Body of pancreas (tissue), 4 donors: ENCODE data around the gene LMBRD2. TPM values are rescaled to one million over a fixed set of nuclear protein-coding genes. Genes with fewer than 3 reads are reported as not detected.

Experiments used
- ATAC-seq: fragments of 150-250 bp; one replicate; pipeline ENCODE4 v1.9.1; 2016
- DNase-seq, 4 donors: peaks; one replicate each; pipeline ENCODE4 v3.0.0-alpha.2; 2019
- H3K27ac ChIP-seq, 4 donors: fragments of 200-600 bp; sonication (generic); 1 replicate in 3 of 4; 2 replicates in 1 of 4; pipeline versions ENCODE4 v1.5.1 to v1.6.1; 2016 to 2019; ENCODE audit warnings: mild to moderate bottlenecking in 1 of 4, mixed read lengths in 1 of 4, moderate library complexity in 1 of 4
- H3K27me3 ChIP-seq, 2 donors: fragments of 200-600 bp; sonication (generic); one replicate each; pipeline ENCODE4 v1.6.0; 2016; ENCODE audit warnings: mild to moderate bottlenecking in 1 of 2
- H3K36me3 ChIP-seq, 2 donors: fragments of 200-600 bp; sonication (generic); replicated peaks in 1 of 2; 2 replicates each; pipeline ENCODE4 v1.5.1; 2016; ENCODE audit warnings: low read depth in 2 of 2; ENCODE audit not compliant: insufficient read depth in 1 of 2
- H3K4me1 ChIP-seq: fragments of 200-600 bp; sonication (generic); one replicate; pipeline ENCODE4 v1.6.0; 2016
- H3K4me3 ChIP-seq, 2 donors: fragments of 200-600 bp; sonication (generic); 1 replicate in 1 of 2; 2 replicates in 1 of 2; pipeline ENCODE4 v1.5.1; 2016 to 2019
- H3K9me3 ChIP-seq, 3 donors: fragments of 200-600 bp; sonication (generic); 1 replicate in 2 of 3; 2 replicates in 1 of 3; pipeline ENCODE4 v1.5.1; 2016
- CTCF ChIP-seq, 7 experiments: fragments of 450-650 bp in 4 of 7; fragments of 200-600 bp in 3 of 7; sonication (generic) in 3 of 7; IDR thresholded peaks; one replicate each; pipeline ENCODE4 v1.5.1; 2016 to 2019; ENCODE audit warnings: antibody characterized with exemption in 7 of 7
- POLR2A ChIP-seq, 3 donors: fragments of 450-650 bp; IDR thresholded peaks; one replicate each; pipeline ENCODE4 v1.6.1; 2016; ENCODE audit warnings: antibody characterized with exemption in 3 of 3, mild to moderate bottlenecking in 2 of 3
- WGBS, 2 donors: methylation state at CpG; one replicate each; pipeline ENCODE4 v1.1.5; 2017; 5-methylcytosine and 5-hydroxymethylcytosine counted together
- intact Hi-C: fragments of 100-400 bp; cut with DNase I; formaldehyde crosslinking; loops from one replicate; pipeline ENCODE4 v1.15.1; 2023
- total RNA-seq, 2 donors: library from RNA; depleted of rRNA; stranded (reverse); fragments of >200 nt; gene quantifications; one replicate each; pipeline ENCODE4 v1.1.0, GENCODE V29; 2016

The LMBRD2 gene
- total RNA-seq, 2 donors from 2014 or later = 5.6 to 8.6 TPM

GRCh38 chr5:36099748-36100147, 51.9 kb downstream of the LMBRD2 start:
- ATAC-seq = no peak

DNA sequence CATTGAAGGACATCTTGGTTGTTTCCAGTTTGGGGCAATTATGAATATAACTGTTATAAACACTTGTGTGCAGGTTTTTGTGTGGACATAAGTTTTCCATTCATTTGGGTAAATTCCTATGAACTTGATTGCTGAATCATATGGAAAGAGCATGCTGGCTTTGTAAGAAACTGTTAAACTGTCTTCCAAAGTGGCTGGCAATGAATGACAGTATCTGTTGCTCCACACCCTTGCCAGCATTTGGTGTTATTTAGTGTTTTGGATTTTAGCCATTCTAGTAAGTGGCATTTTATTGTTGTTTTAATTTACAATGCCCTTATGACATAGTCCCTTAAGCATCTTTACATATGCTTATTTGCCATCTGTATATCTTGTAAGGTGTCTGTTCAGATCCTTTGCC, 55.2 kb downstream of the LMBRD2 start:
- Histone ChIP-seq H3K4me1 (no peaks in the 10 kb centered on the region), H3K36me3 (no peaks in the 10 kb centered on the region), H3K27ac (no peak overlapping the region), H3K27me3 (no peaks in the 10 kb centered on the region), H3K9me3 (no peaks in the 10 kb centered on the region), H3K4me3 (no peak overlapping the region)
- no peak for ATAC-seq
- intact Hi-C loops = no loop called here
- DNase-seq = no peak
- no peak for TF ChIP-seq CTCF (IDR thresholded peaks at IDR 0.05)
- TF ChIP-seq POLR2A (IDR thresholded peaks at IDR 0.05) = no peak

More at GRCh38 chr5:36099748-36100147, 51.9 kb downstream of the LMBRD2 start:
- Histone ChIP-seq H3K27me3 (no peaks in the 10 kb centered on the region), H3K36me3 (no peaks in the 10 kb centered on the region), H3K4me1 (no peaks in the 10 kb centered on the region), H3K9me3 (no peaks in the 10 kb centered on the region), H3K27ac (no peak overlapping the region), H3K4me3 (no peak overlapping the region)
- no peak for DNase-seq
- WGBS, 2 donors = 93% methylated on average over 3 of the region's 3 CpGs
- intact Hi-C loops = no loop called here
- TF ChIP-seq POLR2A (IDR thresholded peaks at IDR 0.05) = no peak
- no peak for TF ChIP-seq CTCF (IDR thresholded peaks at IDR 0.05)

DNA sequence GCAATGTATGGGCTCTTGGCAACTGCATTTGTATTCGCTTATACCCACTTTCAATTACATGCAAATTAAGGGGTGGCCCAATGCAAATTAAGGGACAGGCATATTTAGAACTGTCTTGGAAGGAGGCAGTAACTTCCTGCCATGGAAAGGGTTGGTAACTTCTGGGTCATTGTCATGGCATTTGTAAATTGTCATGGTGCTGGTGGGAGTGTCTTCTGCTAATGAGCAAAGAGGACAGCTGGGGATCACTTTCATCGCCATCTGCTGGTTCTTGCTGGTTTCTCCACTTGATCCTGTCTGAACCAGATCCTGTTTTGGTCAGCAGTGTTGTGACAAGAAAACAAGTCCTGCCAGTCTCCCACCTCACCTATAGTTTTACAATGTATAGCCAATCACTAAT, 61.7 kb downstream of the LMBRD2 start:
- no peaks in the 10 kb centered on the region for H3K27me3 ChIP-seq
- no peaks in the 10 kb centered on the region for H3K9me3 ChIP-seq
- intact Hi-C loops = no loop called here
- TF ChIP-seq POLR2A (IDR thresholded peaks at IDR 0.05) (no peak), CTCF (IDR thresholded peaks at IDR 0.05) (peak in 1 of 7 experiments; percentile 12)
- DNase-seq (no peak), ATAC-seq (no peak)
- no peak overlapping the region for H3K27ac ChIP-seq
- WGBS, 2 donors = 70 to 75% methylated on average over 2 of the region's 2 CpGs
- H3K4me3 ChIP-seq = no peak overlapping the region
- H3K4me1 ChIP-seq = no peaks in the 10 kb centered on the region
- no peaks in the 10 kb centered on the region for H3K36me3 ChIP-seq

GRCh38 chr5:36079200-36079781, 72.4 kb downstream of the LMBRD2 start:
- Histone ChIP-seq H3K27ac (no peak overlapping the region), H3K9me3 (no peaks in the 10 kb centered on the region), H3K4me1 (no peaks in the 10 kb centered on the region), H3K4me3 (no peak overlapping the region), H3K27me3 (no peaks in the 10 kb centered on the region), H3K36me3 (no peaks in the 10 kb centered on the region)
- DNase-seq (peak; percentile 19 to 42 (median 36)), ATAC-seq (peak; percentile 81)
- peak; percentile 36 to 65 (median 57) for TF ChIP-seq CTCF (IDR thresholded peaks at IDR 0.05)
- TF ChIP-seq POLR2A (IDR thresholded peaks at IDR 0.05) = no peak
- 13 to 16% methylated on average over 10 of the region's 10 CpGs for WGBS, 2 donors
- intact Hi-C loops = no loop called here

DNA sequence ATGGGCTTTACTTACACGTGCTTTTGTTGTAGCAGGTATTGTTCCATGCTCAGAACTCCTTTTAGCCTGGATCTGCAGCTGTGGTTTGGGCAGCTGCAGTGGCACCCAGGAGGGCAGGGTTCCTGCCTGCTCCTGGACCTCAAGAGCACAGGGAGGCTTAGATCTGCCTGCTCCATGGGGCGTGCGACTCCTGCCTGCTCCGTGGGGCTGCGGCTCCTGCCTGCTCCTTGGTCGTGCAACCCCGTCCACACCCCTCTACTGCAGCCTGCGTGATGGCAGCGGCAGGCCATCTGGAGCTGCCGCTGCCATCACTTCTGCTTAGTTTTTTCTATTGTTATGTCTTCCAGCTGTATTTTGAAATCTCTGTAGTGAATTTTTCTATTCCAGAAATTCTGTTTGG, 73.3 kb downstream of the LMBRD2 start:
- H3K4me3 ChIP-seq = no peak overlapping the region
- no peaks in the 10 kb centered on the region for H3K27me3 ChIP-seq
- intact Hi-C loops = no loop called here
- no peak for TF ChIP-seq POLR2A (IDR thresholded peaks at IDR 0.05)
- no peak for TF ChIP-seq CTCF (IDR thresholded peaks at IDR 0.05)
- H3K36me3 ChIP-seq = no peaks in the 10 kb centered on the region
- WGBS, 2 donors = 60 to 68% methylated on average over 10 of the region's 10 CpGs
- no peaks in the 10 kb centered on the region for H3K9me3 ChIP-seq
- DNase-seq (no peak), ATAC-seq (no peak)
- H3K27ac ChIP-seq = no peak overlapping the region
- H3K4me1 ChIP-seq = no peaks in the 10 kb centered on the region
